HG03442 (cell line): ENCODE data around the gene HIPK4.
"Not testable (repeated sequence)": the region's sequence is repeated elsewhere in the genome, so short reads cannot be mapped to it uniquely, and the experiment has no call there.

Source experiments
- ATAC-seq: cut with Tn5 transposase; IDR thresholded peaks from one replicate; pipeline ENCODE4 v1.9.1; 2021; ENCODE audit warnings: mild to moderate bottlenecking, moderate library complexity; ENCODE audit not compliant: unreplicated experiment

Gene HIPK4

DNA sequence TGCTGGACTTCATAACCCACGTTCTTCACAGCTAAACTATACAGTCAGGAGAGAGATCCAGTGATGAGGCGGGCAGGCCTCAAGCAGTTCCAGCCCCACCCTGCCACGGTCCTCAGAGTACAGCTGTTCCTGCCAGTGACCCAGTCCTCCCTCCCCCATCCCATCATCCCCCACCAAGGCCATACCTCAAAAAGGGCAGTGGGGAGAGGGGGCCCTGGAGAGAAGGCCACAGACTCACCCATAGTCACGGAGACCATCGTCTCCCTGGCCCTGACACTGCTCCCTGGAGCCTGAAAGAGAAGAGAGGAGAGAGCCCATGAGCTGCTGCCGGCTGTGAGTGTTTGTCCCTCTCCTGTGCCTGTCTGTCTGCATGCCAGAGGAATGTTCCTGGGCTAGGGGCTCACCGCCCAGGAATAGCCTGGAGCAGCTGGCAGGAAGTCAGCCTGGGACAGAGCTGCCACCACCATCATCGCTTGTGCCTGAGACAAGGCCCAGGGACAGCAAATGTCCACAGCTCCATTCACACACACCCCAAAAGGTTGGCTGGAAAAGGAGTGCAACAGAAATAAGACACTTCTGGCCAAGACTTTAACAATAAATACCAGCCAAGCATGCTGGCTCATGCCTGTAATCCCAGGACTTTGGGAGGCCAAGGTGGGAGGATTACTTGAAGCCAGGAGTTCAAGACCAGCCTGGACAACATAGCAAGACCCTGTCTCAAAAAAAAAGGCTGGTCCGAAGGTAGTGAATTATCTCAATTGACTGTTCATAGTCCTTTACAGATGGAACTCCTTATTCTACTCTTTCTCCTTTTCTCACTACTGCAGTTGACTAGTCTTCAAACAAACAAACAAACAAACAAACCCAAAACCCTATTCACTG, 48.1 kb downstream of the HIPK4 start:
- ATAC-seq: no peak

- no peak for ATAC-seq
These were observed 50.8 kb downstream of the HIPK4 start for GRCh38 chr19:40339018-40339728.

DNA sequence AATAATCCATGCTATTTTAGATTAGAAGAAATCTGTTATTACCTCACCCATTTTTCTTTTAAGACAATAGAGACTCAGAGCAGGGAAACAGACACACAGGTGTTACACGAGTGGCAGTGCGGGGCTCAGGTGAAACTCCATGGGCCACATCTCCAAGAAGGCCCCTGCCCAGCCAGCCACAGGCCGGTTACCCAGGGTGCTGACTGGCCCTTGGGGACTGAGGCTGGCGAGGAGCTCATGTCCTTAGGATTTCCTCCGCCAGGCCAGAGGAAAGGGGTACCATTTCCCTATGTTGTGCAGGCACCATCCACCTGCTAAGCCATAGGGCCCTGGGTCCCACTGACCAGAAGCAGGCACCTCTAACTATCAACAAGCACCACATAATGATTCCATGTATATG, 52.4 kb downstream of the HIPK4 start:
- no peak for ATAC-seq

- no peak for ATAC-seq
These were observed 52.9 kb downstream of the HIPK4 start for GRCh38 chr19:40337107-40337506.

DNA sequence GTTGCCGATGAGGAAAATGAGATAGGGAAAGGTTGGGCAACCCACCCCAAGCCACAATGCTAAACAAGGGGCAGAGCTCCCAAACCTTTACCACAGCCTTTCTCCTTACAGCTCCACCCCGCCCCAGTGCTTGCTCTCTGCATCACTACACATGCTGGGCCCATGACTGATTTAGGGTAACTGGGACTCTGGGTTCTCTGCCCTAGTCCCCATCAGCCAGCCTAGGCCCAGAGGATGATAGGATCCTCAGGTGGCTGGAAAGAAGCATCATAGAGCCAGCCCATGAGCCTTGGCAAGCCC, 53.4 kb downstream of the HIPK4 start:
- ATAC-seq: no peak

GRCh38 chr19:40335855-40336600, 54.0 kb downstream of the HIPK4 start:
- no peak for ATAC-seq

DNA sequence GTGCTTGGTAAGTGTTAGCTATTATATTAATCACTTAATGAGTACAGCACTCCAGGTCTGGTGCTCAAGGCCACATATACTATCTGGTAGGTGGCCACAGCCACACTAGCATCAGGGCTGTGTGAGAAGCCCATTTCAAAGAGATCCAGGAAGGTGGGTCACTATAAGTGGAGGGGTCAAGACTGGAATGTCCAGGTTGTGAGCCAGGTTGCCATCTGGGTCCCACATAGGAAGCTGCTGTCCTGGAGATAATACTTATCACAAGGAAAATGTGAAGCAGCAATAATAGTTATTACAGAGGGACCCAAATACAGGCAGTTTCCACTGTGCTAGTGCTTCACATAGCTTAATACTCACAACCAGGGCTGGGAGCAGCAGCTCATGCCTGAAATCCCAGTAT, 54.9 kb downstream of the HIPK4 start:
- no peak for ATAC-seq

- ATAC-seq: not testable (repeated sequence)
These were observed 56.9 kb downstream of the HIPK4 start for GRCh38 chr19:40333083-40333482.

DNA sequence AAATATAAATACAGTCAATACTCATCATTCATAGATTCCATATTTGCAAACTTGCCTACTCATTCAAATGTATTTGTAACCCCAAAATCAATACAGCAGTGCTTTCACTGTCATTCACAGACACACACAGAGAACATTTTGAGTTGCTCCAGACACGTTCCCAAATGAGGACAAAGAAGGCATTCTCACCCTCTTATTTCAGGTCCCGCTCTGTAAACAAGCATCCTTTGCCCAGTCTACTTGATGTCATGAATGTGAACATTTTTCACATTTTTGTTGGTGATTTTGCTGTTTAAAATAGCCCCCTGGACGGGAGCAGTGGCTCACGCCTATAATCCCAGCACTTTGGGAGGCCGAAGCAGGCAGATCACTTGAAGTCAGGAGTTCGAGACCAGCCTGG, 57.3 kb downstream of the HIPK4 start:
- no peak for ATAC-seq

DNA sequence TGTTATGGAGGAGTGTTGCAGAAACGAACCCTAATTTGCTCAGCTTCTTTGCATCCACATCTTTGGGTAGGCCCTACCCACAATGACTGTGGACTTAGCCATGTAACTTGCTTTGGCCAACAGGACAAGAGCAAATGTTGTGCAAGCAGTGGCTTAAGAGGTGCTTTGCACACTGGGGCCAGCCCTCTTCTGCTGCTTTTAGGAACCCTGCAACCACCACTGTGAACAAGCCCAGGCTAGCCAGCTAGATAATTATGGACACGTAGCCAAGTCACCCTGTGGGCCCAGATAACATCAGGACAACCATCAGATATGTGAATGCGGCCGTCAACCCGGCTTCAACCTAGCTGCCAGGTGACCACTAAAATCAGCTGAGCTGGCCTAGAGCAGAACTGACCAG, 58.9 kb downstream of the HIPK4 start:
- ATAC-seq: no peak
